Colon (tissue), 2 donors: ENCODE data around the gene RSPO4.
"Not testable (repeated sequence)": the region's sequence is repeated elsewhere in the genome, so short reads cannot be mapped to it uniquely, and the experiment has no call there.

Experiments
- FAIRE-seq: peaks from 2 replicates; lab custom pipeline; 2012; peaks lifted over from hg19 to GRCh38; lab: Jason Lieb, UNC
- donor health status: control.
- donor health status: control.

The RSPO4 gene

DNA sequence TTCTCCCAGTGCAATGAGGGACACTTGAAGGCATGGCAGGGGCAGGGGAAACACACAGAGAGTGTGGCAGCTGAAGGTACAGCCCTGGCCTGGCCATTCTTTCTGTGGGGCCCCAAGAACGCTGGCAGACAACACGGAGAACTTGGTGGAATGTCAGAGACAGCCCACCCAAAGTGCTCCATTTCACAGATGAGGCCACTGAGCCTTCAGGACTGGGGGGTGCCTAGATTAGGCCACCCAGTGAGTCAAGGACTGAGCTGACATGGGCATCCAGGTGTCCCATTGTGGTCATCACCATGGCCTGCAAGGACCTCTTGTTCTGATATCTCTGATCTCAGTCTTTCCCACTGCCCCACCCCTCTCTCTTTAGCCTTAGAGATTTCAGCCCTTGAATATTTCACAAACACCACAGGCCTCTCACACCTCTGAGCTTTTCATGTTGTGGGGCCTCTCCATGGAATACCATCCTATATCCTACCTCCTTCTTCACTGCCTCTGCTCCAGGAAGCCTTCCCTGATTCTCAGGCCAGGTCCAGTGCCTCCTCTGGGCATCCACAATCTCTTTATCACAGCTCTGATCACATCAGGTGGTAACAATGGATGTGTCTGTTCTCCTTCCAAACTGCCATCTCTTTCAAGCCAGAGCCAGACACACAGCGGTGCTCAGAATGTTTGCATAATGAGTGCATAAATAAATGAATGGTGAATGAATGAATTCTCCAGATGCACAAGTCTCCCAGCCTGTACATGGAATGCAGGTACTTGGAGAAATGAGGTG, 2.0 kb upstream of the RSPO4 start:
- no peak for FAIRE-seq

DNA sequence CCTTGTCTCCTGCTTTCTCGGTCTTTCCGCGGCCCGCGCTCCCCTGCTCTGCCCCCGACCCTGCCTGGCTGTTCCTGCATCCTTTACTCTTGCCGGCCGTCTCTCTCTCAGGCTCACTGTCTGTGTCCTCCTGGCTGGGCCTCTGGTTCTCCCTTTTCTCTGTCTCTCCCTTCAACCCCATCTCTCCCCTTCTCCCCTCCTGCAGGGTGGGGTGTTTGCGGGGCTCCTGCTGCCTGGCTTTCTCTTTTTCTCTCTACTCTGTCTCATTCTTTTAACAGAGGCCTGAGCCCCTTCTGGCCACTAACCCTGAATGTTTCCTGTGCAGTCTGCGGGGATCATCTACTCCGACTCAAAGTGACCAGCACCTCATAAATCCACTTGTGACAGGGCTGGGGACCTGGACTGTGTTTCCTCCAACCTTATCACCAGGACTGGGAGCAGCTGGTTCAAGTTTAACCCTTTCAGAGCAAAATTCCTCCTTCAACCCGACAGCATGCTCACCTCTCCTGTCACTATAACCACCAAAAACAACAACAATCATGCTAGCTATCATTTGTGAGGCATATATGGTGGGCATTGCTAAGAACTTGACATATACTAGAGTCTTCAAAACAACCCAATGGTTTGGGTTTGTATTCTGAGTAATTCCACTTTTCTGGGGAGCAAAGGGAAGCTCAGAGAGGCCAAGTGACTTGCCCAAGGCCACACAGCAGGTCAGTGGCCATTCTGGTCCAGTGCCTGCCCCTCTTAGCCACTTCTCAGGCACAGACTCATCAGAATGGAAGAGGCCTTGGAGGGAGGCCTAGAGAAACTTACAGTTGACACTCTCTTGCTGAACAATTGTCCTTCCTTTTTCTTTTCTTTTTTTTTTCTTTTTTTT, 811 bp upstream of the RSPO4 start:
- no peak for FAIRE-seq

DNA sequence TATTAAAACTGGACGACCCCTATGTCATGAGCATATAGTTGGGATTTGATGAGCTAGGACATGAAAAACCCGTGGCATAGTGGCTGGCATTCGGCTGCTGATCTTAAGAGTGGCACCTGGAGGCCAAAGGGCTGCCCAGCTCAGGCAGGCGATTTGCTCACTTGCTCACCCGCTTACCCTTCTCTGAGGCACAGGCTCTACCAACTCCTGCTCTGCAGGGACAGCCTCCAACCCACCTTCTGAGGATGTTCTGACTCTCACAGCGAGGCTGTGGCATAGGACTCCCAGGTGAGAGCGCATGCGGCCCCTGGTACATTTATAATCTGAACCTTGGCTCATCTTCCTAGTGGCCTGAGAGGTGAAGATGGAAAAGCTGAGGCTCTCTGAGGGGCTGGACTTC, 995 bp downstream of the RSPO4 start:
- FAIRE-seq = no peak

DNA sequence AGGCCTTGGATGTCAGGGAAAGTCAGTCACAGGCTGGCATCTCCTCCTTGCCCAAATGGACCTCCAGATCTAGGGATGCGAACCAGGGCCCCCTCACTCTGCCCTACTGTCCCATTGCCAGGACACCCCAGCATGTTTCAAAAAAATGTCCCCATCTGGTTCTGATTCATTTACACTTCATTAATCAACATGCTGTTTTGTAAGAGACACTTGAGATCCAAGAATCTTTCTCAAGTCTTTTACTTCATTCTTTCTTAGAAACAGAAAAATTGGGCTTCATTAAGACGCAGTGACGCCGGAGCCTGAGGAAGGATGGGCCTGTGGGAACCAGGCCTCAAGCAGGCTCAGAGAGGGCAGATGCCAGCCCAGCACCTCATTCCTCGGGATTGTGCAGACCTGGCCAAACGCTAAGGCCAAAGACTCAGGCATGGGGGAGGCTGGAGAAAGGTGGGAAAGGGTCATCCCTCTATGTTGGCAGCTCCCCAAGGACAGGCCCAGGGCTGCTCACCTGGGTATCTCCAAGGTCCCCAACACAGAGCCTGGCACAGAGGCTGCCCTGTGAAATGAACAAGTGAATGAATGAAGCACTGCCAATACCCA, 3.8 kb downstream of the RSPO4 start:
- no peak for FAIRE-seq

DNA sequence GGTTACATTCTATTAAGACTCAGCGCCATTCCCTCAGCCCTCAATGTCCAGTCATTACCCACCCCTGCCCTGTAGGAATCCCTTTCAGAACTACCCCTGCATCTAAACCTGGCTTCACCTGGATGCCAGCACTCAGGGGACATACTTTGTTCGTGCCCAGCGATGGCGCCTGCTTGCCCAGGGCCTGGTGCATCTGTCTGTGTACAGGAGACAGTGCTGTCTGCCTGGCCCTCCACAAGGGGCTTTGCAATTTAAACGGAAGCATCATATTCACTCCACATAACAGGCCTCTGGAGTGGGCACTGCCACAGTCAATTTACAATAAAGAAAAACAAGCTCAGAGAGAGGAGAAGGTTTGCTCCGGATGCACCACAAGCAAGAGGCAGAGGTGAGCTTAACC, 4.6 kb downstream of the RSPO4 start:
- no peak for FAIRE-seq

DNA sequence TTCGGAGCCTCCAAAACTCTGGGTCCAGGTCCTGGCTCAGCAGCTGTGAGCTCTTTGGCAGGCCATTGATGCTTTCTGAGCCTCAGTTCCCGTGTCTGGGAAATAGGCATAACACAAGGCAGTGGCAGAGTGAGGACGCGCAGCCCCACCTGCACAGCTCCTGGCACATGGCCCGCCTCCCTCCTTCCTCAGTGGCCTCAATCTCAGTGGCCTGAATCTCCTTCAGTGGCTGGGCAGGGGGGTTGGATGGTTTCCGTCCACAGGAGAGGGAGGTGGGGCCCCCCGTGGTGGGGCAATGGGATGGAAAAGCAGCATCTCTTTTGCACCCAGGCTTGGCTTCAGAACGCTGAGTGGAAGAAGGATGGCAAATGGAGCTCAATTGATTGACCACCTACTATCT, 5.1 kb downstream of the RSPO4 start:
- no peak for FAIRE-seq

DNA sequence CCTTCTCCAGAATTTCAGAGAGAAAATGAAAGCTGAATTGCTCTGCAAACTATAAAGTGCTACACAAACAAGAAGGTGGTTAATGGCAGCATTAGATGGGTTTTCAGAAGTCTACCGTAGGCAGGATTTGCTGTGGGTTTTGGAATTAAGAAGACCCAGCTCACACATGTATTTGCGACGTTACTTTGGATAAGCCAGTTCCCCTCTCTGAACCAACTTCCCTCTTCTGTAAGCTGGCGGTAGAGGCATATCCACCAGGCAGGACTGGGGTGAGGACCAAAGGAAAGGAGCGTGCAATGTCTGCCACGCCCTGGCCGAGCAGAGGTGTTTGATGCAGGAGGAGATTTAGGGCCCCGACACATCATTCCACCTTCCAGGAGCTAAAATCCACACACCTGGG, 6.9 kb downstream of the RSPO4 start:
- FAIRE-seq = no peak

DNA sequence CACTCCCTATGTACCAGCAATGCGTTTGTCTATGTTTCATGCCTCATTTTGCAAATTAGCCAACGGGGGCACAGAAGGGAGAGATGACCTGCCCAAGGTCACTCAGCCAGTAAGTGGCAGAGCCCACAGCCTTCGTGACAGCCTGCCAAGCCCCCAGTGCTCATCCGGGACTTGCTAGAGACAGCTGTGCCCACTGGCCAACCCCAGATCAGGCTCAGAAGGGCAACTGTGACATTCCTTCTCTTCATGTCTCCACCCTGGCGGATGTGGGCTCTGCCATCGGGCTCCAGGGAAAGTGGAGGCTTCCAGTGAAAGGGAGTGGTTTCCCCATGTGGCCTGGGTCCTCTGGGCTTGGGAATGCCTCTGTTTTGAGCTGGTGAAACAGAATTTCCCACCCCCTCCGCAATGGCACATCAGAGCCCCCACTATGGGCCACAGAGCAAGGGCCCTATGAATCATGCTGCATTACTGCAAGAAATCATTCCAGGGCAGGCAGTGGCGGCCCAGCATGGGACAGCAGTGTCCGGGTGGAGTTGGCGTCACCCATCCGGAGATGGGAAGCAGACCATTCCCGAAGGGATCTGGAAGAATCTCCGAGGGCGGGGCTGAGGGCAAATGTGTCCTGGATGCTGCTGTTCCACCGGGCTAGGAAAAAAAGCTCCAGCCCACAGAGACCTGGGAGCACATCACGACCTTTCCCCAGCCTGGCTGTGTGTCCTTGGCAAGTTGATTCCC, 9.1 kb downstream of the RSPO4 start:
- FAIRE-seq = no peak

DNA sequence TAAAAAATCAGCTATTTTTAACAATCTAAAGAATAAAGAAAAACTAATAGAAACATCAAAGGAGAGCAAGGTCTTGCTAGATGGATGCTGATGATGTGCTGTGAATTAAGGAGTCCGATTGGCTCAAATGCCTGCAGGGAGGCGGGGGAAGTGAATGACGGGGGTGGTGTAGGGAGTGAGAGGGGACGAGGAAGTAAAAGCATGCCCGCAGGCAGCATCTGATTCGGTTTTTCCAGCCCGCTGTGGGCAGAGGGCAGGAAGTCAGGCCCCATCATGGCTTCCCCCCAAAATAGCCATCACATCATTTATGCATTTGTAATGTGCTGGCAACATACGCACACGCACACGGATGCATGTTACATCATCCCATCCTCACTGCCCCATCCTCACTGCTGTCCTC, 10.3 kb downstream of the RSPO4 start:
- no peak for FAIRE-seq

DNA sequence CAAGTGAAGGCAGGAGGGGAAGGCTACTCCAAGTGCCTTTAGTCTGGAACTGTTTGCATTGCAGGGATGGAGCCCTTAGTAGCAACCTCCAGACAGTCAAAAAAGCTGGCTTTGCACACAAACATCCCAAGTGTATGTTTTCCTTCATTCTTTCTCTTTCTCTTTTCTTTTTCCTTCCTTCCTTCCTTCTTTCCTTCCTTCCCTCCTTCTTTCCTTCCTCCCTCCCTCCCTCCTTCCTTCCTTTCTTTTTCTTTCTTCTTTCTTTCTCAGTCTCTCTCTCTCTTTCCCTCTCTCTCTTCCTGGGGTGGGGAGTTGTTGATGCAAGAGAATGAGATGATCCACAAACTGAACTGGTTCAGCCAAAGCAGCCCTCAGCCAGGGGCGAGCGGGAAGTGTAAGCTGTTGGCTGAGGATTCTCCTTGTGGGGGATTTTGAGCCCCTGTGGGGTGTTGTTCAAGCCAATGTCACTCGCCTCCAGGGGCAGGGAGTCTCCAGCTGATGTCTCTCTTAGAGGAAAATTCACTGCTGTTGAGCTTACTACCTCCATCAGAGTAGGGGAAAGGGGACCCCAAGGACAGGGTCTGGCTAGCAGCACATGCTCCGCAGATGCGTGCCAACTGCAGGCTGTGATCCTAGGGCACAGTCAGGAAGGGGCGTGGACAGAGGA, 11.7 kb downstream of the RSPO4 start:
- FAIRE-seq = no peak

DNA sequence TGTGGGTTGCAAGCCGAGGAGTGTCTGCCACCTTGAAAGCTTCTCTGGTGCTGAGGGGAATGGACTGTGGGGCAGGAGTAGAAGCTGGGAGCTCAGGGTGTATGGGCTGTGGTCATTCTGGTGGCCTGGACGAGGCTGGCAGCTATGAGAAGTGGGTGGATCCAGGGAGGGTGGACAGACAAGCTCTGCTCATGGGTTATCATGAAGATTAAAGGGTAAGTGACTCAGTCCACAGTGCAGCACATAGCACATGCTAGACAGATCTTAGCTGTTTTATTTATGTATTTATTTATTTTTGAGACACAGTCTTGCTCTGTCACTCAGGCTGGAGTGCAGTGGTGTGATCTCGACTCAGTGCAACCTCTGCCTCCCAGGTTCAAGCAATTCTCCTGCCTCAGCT, 13.8 kb downstream of the RSPO4 start:
- FAIRE-seq = no peak

DNA sequence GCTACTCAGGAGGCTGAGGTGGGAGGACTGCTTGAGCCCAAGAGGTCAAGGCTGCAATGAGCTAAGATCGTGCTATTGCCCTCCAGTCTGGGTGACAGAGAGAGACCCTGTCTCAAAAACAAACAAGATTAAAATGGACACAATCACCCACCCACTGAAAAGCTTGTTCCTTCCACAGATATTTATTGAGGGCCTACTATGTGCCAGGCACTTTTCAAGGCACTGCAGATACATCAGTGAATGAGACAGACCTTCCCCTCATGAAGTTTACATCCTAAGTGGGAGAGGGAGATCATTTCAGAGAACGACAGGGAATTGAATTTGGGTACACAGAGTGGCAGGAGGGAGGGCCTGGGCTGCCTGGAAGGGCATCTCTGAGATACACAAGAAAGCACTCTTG, 14.4 kb downstream of the RSPO4 start:
- FAIRE-seq = no peak

DNA sequence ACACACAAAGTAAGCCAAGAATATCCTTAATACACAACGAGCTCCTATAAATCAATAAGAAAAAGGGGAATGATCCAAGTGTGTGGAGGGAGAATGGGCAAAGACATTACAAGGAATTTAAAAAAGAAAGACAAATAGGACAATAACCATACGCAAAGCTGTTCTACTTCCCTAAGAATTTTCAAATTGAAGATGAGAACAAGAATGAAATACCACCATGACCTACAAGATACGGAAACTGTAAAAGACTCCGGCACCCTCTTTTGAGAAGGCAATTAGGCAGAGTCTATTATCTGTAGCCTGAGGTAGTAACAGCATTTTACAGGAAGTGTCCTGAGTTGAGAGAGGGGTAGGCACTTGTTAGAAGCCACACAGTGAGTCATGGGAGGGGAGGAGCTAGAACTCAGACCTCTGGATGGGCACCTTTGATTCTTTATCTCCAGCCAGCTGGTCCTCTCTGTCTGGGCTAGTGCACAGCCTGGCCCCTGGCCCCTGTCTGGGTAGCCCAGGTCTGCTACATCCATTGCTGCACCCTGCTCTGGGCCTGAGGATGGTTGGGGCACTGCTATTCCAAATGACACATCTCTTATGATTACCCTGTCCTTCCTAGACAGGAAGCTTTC, 15.3 kb downstream of the RSPO4 start:
- no peak for FAIRE-seq

DNA sequence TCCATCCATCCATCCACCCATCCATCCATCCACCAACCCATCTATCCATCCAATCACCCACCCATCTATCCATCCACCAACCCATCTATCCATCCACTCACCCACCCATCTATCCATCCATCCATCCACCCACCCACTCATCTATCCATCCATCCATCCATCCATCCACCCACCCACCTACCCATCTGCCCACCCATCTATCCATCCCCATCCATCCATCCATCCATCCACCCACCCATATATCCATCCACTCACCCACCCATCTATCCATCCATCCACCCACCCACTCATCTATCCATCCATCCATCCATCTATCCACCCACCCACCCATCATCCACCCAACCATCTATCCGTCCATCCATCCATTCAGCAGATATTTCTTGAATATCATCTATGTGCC, 17.1 kb downstream of the RSPO4 start:
- not testable (repeated sequence) for FAIRE-seq

DNA sequence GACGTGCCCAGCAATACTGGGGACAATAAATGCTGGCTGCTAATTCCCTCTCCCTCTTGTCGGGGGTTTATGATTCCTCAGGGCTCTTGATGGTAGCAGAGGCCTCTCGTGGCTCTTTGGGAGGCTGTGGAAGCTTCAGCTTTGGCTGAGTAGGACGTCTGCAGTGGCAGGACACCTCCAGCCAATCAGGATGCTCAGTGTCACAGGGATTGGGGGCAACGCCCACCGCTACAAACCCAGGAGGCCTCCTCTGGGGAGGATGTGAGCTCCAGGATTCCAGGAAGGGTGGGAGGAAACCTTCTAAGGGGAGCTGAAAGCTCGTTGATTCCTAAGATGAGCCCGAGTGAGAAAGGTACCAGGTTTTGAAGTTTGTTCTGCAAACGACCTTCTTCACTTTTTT, 19.4 kb downstream of the RSPO4 start:
- no peak for FAIRE-seq

DNA sequence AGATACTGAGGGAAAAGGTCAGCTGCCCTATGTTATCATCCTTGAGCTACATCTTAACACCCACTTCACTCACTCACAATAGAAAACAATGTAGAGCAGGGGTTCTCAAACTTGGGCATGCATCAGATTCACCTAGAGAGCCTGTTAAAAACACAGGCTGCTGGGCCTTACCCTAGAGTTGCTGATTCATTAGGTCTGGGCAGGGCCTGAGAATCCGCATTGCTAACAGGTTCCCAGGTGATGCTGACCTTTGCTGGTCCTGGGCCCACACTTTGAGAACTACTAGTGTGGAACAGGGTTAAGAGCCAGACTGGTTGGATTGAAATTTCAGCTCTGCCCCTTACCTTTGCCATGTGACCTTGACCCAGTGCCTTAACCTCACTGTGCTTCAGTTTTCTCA, 25.1 kb downstream of the RSPO4 start:
- FAIRE-seq = no peak

DNA sequence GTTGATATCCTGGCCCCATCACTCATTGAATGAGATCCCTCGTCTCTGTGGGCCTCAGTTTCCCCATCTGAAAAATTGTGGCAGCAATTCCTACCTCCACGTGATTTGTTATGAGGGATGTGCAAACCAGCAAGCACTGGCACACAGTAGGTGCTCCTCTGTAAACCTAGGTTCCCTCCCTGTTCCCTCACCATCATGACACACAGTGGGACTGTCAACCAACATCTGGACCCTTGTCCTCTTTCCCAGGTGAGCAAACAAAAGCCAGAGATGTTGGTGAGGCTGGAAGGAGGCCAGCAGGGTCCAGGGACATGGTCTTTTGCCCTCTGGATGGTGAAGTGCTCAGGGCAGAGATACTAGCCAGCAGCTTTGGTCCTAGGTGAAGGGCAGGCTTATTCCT, 26.1 kb downstream of the RSPO4 start:
- no peak for FAIRE-seq

DNA sequence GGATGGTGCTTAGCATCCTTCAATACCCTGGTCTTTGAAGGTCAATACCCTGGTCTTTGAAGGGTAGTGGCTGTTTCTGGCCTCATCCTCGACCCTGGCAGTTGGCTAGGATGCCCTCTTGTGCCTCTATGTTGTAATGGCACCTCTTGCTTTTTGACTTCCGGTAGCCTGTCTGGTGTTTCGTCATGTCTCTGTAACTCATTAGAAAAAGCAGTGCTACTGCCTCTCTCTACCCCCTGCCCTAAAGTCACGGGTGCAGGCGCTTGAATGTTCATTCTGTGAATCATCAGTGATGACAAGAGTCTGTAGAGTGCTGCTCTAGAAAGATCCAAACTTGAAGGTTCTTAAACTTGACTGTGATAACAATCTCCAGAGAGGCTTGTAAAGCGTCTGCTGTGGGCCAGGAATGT, 28.3 kb downstream of the RSPO4 start:
- FAIRE-seq = no peak

DNA sequence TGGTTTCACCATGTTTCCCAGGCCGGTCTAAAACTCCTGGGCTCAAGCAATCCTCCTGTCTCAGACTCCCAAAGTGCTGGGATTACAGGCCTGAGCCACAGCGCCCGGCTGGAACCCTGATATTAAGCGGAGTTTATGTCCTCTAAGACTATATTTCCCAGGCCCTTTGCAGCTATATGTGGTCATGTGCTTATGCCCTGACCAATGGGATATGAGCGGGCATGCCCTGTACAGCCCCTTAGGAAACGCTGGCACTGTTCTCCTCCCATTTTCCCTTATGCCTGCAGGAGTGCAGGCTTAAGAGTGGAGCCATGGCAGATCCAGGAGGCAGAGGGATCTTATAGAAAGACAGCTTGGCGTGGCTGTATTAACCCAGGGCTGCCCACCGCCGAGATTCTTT, 29.9 kb downstream of the RSPO4 start:
- no peak for FAIRE-seq

DNA sequence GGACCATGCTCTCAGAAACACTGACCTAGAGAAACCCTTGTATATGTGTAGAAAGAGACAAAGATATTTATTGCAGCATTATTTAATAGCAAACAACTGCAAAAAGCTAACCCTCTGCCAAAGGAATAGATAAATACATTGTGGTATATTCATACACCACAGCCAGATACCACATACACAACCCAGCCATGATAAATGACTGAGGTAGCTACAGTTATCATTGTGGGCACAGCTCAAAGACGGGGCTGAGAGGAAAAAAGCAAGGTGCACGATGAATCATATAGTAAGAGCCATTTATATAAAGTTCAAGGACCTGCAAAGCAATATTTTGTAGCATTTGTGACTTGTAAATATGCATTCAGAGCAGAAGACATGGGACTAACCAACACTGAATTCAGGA, 30.8 kb downstream of the RSPO4 start:
- FAIRE-seq = no peak

DNA sequence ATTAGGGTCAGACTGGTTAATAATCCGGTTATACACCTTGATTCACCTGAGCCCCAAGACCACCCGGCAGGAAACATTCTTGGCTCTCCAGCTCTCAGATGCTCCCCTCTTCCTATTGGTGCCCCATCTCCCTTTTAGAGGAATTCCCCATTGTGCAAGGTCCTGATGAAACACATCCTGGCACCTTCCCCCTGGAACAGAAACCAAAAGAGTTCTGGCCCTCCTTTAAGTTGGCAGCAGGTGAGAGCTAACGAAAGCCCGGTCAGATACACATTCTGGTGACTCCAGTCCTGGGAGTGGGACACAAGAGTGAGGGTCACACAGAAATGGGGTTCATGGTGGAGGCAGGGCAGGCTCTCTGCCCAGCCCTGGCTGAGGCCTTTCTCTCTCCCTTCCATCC, 32.2 kb downstream of the RSPO4 start:
- FAIRE-seq = no peak
